GM10266 (cell line): ENCODE data around the gene TBC1D16.

ENCODE experiments used
- DNase-seq: peaks from one replicate; pipeline ENCODE4 v3.0.0; 2012; ENCODE audit errors: extremely low spot score
- CTCF ChIP-seq: IDR thresholded peaks from 2 replicates; pipeline ENCODE4 v1.5.1; 2012; ENCODE audit warnings: mild to moderate bottlenecking, low read depth; ENCODE audit not compliant: control insufficient read depth, insufficient read depth; ENCODE audit errors: missing control alignments

Gene TBC1D16

GRCh38 chr17:80024206-80024972 lies 11.3 kb downstream of the TBC1D16 start:
- TF ChIP-seq CTCF, result no peak
- no peak for DNase-seq

- no peak for DNase-seq
- TF ChIP-seq CTCF, result no peak
These were observed 12.0 kb downstream of the TBC1D16 start for GRCh38 chr17:80023481-80024205.

GRCh38 chr17:80021600-80021999 lies 14.1 kb downstream of the TBC1D16 start:
- no peak for DNase-seq
- no peak for TF ChIP-seq CTCF

GRCh38 chr17:80018917-80019651 lies 16.6 kb downstream of the TBC1D16 start:
- no peak for TF ChIP-seq CTCF
- no peak for DNase-seq

GRCh38 chr17:80017226-80018010 lies 18.3 kb downstream of the TBC1D16 start:
- DNase-seq, result no peak

More at GRCh38 chr17:80017226-80018010, 18.3 kb downstream of the TBC1D16 start:
- no peak for TF ChIP-seq CTCF
